SJCRH30 (cell line): Measurements from ENCODE around the gene POLR3A. TPM values are rescaled to one million over a fixed set of nuclear protein-coding genes. Genes with fewer than 3 reads are reported as not detected.

Experiments
- DNase-seq, 2 experiments: peaks; one replicate each; pipeline ENCODE4 v3.0.0-alpha.2; 2015 to 2020
- H3K27ac ChIP-seq: fragments of 250-450 bp; sonication (Bioruptor Pico); 2 replicates; pipeline ENCODE4 v1.5.1; 2020; ENCODE audit warnings: mild to moderate bottlenecking, moderate library complexity
- H3K27me3 ChIP-seq: fragments of 250-450 bp; sonication (Bioruptor Pico); 2 replicates; pipeline ENCODE4 v1.5.1; 2020; ENCODE audit warnings: mild to moderate bottlenecking, moderate library complexity
- H3K36me3 ChIP-seq: fragments of 250-450 bp; sonication (Bioruptor Pico); 2 replicates; pipeline ENCODE4 v1.5.1; 2020; ENCODE audit warnings: mild to moderate bottlenecking, moderate library complexity
- H3K4me1 ChIP-seq: fragments of 250-450 bp; sonication (Bioruptor Pico); 2 replicates; pipeline ENCODE4 v1.5.1; 2020; ENCODE audit warnings: mild to moderate bottlenecking, moderate library complexity
- H3K4me3 ChIP-seq: fragments of 250-450 bp; sonication (Bioruptor Pico); 2 replicates; pipeline ENCODE4 v1.5.1; 2020; ENCODE audit warnings: mild to moderate bottlenecking, moderate library complexity
- H3K9me3 ChIP-seq: fragments of 250-450 bp; sonication (Bioruptor Pico); replicated peaks from 2 replicates; pipeline ENCODE4 v1.5.1; 2020; ENCODE audit warnings: mild to moderate bottlenecking, moderate library complexity
- total RNA-seq: library from RNA; depleted of rRNA; stranded (reverse); fragments of >200 nt; shearing (Covaris generic); gene quantifications from 2 replicates; pipeline ENCODE4 v1.2.3, GENCODE V29; 2014

POLR3A gene
- total RNA-seq, 1 experiment from 2014 or later: 22.6 TPM

DNA sequence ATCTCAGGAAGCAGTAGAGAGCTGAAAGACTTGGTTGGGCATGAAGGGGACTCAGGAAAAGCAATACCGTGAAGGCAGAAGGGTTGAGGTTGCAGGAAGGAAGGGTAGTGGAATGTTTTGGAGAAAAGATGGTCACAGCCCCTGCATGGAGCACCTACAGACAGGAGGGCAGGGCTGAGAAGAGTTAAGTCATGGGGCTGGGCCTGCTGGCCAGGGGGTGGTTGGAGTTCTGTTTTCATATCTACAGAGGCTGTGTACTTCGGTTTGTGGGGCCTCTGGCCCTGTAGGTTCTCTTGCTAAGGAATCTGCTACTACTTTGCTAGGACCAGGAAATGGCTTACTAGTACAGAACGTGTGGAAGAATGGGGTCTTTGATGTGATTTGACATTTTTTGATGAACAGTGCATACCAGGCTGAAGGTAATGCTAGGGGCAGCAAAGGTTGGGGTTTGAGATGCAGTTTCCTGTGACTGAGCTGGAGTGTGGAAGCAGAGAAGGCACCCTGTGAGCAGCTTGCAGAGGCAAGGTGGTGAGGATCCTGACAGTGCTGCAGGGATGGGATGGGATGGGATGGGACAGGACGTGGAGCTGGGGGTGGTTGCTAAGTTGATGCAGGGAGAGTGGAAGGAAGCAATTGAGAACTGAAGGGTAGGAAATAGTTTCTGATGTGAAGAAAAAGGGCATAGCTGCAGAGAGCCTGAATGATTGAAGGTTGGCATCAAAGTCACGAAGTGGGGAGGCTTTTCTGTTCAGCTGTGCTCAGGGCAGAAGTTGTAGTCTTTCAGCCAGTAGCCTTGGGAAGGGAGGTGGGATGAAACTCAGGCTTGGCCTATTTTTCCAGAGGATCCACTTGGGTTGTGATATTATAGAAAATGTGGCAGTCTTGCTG is 12.1 kb upstream of the POLR3A start:
- no peak overlapping the region for H3K4me3 ChIP-seq
- peaks cover 3% of the 10 kb centered on the region; the same call in 1 of the 2 replicates for H3K4me1 ChIP-seq
- H3K9me3 ChIP-seq: no peaks in the 10 kb centered on the region
- H3K36me3 ChIP-seq: peaks cover 65% of the 10 kb centered on the region
- no peak for DNase-seq
- no peak overlapping the region for H3K27ac ChIP-seq
- no peaks in the 10 kb centered on the region for H3K27me3 ChIP-seq

DNA sequence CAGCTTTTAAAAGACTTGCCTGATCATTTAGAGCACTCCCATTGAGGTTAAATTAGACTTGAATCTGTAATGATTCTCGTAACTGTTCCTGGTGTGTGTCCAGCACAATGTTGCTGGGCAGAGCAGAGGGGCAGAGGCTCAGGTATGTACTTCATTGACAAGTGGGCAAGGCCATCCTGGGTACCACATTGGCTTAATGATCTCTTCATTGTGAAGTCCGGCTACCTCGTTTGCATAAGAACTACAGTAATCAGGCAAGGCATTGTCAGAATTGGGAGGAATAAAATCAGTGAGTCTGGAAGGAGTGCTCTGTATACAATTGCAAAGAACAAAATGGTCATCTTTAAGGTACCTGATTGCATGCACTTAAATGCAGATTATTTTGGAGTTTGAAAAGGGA is 10.4 kb upstream of the POLR3A start:
- peaks cover 14% of the 10 kb centered on the region for H3K4me1 ChIP-seq
- no peaks in the 10 kb centered on the region for H3K27me3 ChIP-seq
- peaks cover 82% of the 10 kb centered on the region for H3K36me3 ChIP-seq
- H3K4me3 ChIP-seq: no peak overlapping the region
- DNase-seq: no peak
- no peak overlapping the region for H3K27ac ChIP-seq
- H3K9me3 ChIP-seq: no peaks in the 10 kb centered on the region

DNA sequence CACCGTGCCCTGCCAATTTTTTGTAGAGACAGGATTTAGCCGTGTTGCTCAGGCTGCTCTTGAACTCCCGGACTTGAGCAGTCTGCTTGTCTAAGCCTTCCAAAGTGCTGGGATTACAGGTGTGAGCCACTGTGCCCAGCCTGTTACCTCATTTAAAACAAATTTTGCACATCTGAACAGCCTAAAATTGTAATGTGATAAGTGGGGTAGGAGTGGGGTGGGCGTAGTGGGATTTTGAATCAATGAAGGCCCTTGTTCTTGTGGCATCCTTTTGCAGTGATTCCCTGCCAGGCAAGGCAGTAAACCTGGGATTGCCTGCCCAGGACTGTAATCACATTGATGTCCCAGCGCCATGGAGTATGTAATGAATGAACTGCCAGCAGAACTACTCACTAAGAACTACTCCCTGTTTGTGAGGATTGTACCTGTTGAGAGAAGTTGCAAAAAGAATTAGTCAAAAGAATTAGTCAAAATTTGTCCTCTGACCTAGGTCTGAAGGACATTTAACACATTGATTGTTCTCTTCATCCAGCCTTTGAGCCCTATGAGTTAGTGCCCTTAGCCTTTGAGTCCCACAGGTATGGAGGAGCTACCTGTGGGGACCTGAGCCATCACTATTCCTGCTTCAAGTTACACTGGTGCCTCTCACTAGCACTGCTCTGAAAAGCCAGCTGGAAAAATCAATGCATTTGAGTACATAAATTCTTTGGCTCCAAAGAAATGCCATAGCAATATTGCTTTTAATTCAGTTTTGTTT is 9.7 kb upstream of the POLR3A start:
- Histone ChIP-seq H3K36me3 (peaks cover 87% of the 10 kb centered on the region), H3K4me1 (peaks cover 14% of the 10 kb centered on the region), H3K4me3 (no peak overlapping the region), H3K27me3 (no peaks in the 10 kb centered on the region), H3K27ac (no peak overlapping the region), H3K9me3 (no peaks in the 10 kb centered on the region)
- no peak for DNase-seq

DNA sequence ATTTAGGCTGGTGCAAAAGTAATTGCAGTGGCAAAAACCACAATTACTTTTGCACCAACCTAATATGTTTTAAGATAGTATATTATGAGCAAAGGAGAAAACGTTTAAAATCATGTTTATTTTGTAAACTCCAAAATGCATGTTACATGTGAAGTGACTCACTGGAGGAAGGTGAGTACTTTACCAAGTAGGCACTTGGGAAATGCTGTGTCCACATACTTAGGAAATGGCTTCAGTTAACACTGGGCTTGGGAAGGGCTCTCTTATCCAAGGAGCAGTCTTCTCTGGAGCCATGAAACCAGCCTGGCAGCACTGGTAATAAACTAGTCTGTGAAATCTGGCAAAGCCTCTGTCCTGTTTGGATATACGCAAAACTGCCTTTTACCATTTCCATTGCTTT is 8.8 kb upstream of the POLR3A start:
- Histone ChIP-seq H3K4me1 (peaks cover 14% of the 10 kb centered on the region), H3K27ac (no peak overlapping the region), H3K4me3 (no peak overlapping the region), H3K36me3 (peaks cover 84% of the 10 kb centered on the region), H3K27me3 (no peaks in the 10 kb centered on the region), H3K9me3 (no peaks in the 10 kb centered on the region)
- DNase-seq: no peak

DNA sequence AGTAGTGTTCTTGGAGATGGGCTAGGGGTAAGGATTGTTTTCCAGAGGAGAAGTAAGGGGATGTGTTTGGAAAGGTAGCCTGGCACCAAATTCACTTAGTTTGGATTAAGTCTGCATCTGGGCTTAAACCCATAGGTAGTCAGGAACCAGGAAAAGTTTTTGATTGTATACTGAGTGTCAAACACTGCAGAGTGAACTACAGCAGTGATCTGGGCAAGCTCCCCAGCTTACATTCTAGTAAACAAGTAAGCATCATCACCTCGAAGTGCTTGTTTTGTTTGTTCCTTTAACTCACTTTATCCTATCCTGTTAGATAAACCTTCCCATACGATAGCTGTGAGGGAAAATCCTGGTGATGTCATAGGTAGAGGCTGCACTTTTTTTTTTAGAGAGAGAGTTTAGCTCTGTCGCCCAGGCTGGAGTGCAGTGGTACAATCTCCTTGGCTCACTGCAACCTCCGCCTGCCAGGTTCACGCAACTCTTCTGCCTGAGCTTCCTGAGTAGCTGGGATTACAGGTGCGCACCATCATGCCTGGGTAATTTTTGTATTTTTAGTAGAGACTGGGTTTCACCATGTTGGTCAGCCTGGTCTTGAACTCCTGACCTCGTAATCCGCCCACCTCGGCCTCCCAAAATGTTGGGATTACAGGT is 6.7 kb upstream of the POLR3A start:
- DNase-seq: no peak
- Histone ChIP-seq H3K9me3 (no peaks in the 10 kb centered on the region), H3K4me1 (peaks cover 14% of the 10 kb centered on the region), H3K27ac (no peak overlapping the region), H3K36me3 (peaks cover 68% of the 10 kb centered on the region), H3K27me3 (no peaks in the 10 kb centered on the region), H3K4me3 (no peak overlapping the region)

DNA sequence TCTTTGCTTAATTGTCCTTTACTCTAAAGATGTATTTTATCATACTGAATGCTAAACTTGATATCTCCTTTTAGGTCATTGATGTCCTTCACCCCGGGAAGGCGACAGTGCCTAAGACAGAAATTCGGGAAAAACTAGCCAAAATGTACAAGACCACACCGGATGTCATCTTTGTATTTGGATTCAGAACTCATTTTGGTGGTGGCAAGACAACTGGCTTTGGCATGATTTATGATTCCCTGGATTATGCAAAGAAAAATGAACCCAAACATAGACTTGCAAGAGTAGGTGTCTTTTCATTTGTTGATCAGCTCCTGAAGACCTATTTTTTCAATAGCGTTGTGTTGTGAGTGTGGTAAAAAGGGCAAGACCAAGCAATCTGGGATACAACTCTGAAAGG is 6.1 kb upstream of the POLR3A start:
- no peaks in the 10 kb centered on the region for H3K9me3 ChIP-seq
- H3K4me3 ChIP-seq: peak overlapping the region; percentile 73
- H3K27ac ChIP-seq: no peak overlapping the region
- H3K27me3 ChIP-seq: no peaks in the 10 kb centered on the region
- peaks cover 12% of the 10 kb centered on the region for H3K4me1 ChIP-seq
- peaks cover 61% of the 10 kb centered on the region for H3K36me3 ChIP-seq
- DNase-seq: no peak

DNA sequence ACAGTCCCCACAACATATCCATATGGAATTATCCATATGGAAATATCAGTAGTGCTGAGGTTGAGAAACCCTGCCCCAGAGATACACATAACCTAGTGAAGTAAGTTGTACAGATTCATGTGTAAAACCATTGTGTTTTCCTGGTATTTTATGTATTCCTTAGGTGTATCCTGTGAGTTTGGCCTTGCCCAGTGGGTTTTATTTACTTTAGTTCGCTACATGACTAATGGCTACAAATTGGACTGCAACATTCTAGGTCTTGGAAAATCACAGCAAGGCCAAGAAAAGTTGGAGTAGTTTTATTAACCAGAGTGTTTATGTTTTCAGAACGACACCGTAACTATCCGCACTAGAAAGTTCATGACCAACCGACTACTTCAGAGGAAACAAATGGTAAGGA is 5.7 kb upstream of the POLR3A start:
- no peaks in the 10 kb centered on the region for H3K27me3 ChIP-seq
- no peaks in the 10 kb centered on the region for H3K9me3 ChIP-seq
- no peak for DNase-seq
- peaks cover 11% of the 10 kb centered on the region for H3K4me1 ChIP-seq
- H3K36me3 ChIP-seq: peaks cover 57% of the 10 kb centered on the region
- peak overlapping the region; percentile 73 for H3K4me3 ChIP-seq
- no peak overlapping the region for H3K27ac ChIP-seq

DNA sequence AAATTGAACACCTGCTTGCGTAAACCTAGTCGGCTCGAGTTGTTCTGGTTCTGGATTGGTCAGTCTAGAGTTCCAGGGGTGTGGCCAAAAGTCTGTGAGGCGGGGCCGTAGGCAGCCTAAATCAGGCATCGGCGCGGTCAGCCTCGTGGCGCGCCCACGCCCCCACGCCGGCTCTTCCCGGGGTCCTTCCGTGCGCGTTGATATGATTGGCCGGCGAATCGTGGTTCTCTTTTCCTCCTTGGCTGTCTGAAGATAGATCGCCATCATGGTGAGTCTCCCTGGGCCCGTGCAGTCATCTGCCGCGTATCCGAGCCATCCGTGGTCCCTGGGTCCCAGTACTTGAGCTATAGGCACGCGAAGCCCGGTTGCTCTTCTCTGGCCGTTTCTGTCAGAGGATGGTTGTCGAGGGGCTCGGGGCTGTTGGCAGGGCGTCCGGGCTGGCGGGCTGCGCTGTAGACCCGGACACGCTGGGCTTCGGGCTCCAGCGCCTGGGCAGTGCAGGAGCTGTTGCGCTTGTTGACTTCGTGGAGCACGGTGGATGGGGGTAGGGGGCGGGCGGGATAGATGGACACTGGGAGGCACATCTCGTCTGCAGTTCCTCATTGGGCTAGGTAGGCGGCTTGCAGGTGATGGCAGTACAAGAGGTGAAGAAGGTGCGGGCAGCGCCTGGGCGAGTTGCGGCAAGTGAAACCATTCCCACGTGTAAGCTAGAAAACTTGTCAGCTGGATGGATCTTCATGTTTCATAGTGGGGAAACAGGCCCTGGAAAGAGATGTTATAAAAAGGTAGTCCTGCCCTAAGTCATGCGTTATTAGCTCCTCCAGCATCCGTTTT is 4.5 kb upstream of the POLR3A start, which contains the start of gene RPS24:
TSS of gene RPS24 (plus strand) at position 227 of the 834 bp plus-strand sequence. CDS start at position 266, 39 bp downstream.
- peak; percentile 95 to 98 for DNase-seq
- no peaks in the 10 kb centered on the region for H3K9me3 ChIP-seq
- peaks cover 46% of the 10 kb centered on the region for H3K36me3 ChIP-seq
- H3K27me3 ChIP-seq: no peaks in the 10 kb centered on the region
- H3K4me3 ChIP-seq: peak within 1 kb of the TSS; percentile 73
- peak within 1 kb of the TSS; percentile 67 for H3K27ac ChIP-seq
- peaks cover 11% of the 10 kb centered on the region for H3K4me1 ChIP-seq

DNA sequence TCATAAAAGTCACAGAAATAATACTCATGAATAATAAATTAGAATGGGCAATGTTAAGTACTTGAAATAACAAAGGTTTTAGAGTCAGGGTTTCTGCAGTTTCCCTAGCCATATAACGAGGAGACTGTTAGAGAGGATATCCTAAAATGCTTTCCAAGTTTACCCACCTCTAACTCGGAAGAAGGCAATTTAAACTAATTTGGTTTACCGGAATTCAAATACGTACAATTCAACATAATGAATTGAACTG is 4.0 kb upstream of the POLR3A start:
- H3K27ac ChIP-seq: no peak overlapping the region

DNA sequence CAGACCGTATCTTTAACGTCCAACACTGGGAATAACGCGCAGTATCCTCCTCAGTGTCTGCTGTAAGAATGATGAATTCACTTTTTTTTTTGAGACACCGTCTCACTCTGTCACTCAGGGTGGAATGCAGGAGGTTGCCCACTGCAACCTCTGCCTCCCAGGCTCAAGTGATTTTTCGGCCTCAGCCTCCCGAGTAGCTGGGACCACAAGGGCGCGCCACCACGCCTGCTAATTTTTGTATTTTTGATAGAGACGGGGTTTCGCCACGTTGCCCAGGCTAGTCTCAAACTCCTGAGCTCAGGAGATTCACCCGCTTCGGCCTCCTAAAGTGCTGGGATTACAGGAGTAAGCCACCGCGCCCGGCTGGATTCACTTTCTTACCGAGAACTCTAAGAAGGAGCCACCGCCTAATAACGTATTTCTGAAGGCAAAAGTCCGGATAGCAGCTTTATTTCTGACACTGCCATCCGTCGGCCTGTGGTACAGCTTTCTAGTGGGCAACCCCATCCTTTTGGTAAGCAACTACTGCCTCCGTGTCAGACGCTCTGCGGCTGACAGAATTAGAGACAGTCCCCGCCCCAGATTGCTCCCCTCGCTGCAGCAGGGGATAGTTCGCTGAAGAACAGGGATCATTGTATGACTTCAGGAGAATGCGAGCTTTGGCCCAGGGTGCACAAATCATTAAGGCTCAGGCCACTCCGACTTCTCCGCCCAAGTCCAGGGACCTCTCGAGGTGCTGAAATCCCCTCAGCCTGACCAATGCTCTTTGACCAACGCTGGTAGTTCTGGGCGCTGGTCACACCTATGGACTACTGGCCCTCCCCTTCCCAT is 662 bp downstream of the POLR3A start:
- H3K27ac ChIP-seq: peak overlapping the region; percentile 54
- peak in 1 of 2 experiments; percentile 26 for DNase-seq
- H3K36me3 ChIP-seq: peaks cover 17% of the 10 kb centered on the region
- H3K4me3 ChIP-seq: peak overlapping the region; percentile 87
- no peaks in the 10 kb centered on the region for H3K9me3 ChIP-seq
- no peaks in the 10 kb centered on the region for H3K27me3 ChIP-seq
- no peaks in the 10 kb centered on the region for H3K4me1 ChIP-seq

More for the DNA sequence above, 4.0 kb upstream of the POLR3A start:
- Histone ChIP-seq H3K36me3 (peaks cover 40% of the 10 kb centered on the region), H3K9me3 (no peaks in the 10 kb centered on the region), H3K27me3 (no peaks in the 10 kb centered on the region), H3K4me1 (peaks cover 11% of the 10 kb centered on the region), H3K4me3 (peak overlapping the region; percentile 73)
- DNase-seq: no peak

DNA sequence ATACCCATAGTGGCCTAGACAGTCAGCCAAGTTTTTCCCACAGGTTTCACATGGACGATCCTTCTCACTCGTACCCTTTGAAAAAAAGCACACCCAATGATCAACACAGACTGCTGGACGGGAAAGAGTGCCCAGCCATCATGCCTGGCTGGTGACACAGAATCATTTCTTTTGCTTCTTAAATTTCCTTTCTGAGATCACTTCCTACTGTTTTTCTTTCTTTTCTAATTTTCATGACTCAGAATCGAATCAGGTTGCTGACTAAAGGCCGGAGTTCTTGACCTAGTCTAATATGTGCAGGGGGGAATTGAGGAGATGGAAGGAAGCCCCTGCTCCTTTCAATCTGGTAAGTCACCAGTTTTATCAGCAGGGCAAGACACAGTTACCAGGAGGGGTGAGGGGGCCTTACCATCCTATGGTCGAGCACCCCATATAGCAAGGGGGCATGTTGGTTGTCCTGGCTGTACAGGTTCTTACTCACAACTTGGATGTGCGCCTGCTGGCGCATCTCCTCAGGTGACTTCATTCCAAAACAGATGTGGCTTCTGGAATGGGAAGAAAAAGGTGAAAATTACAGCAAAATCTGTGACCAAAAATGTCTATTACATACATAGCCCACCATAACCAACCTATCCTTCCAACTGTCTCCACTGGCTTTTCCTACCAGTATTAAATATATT is 3.5 kb downstream of the POLR3A start:
- Histone ChIP-seq H3K27ac (no peak overlapping the region), H3K4me1 (no peaks in the 10 kb centered on the region), H3K9me3 (no peaks in the 10 kb centered on the region), H3K36me3 (peaks cover 39% of the 10 kb centered on the region), H3K27me3 (no peaks in the 10 kb centered on the region), H3K4me3 (no peak overlapping the region)
- no peak for DNase-seq

DNA sequence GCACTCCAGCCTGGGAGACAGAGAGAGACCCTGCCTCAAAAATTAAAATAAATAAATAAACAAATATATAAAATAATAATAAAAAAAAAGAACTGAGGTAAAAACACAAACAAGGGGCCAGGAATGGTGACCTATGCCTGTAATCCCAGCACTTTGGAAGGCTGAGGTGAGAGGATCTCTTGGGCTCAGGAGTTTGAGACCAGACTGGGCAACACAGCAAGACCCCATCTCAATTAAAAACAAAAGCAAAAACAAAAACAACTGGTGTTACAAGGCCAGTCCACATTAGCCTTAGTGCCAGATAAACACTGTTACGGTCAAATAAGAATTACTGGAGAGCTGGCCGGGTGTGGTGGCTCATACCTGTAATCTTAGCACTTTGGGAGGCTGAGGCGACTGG is 5.6 kb downstream of the POLR3A start:
- DNase-seq: no peak
- H3K27ac ChIP-seq: no peak overlapping the region
- H3K36me3 ChIP-seq: peaks cover 51% of the 10 kb centered on the region

DNA sequence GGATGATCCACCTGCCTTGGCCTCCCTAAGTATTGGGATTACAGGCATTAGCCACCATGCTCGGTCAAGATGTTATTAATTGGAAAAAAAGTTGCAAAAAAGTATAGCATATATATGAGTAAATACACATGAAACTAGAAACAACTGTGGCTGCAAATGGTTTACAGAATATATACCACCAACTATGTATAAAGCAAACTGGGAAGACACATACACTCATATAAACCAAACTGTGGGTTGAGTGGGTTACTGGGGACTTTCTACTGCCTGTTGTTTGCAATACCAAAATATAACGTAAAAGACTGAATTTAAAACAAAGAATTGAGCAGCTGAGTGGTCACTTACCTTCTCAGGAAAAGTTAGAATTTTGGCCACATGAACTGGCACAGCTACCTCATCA is 8.1 kb downstream of the POLR3A start:
- Histone ChIP-seq H3K9me3 (no peaks in the 10 kb centered on the region), H3K4me1 (no peaks in the 10 kb centered on the region), H3K36me3 (peaks cover 61% of the 10 kb centered on the region), H3K27ac (no peak overlapping the region), H3K27me3 (no peaks in the 10 kb centered on the region), H3K4me3 (no peak overlapping the region)
- no peak for DNase-seq

More for the DNA sequence above, 5.6 kb downstream of the POLR3A start:
- H3K4me1 ChIP-seq: no peaks in the 10 kb centered on the region
- no peak overlapping the region for H3K4me3 ChIP-seq
- no peaks in the 10 kb centered on the region for H3K27me3 ChIP-seq
- no peaks in the 10 kb centered on the region for H3K9me3 ChIP-seq
